Measurements from ENCODE around the gene SSMEM1.

GRCh38 chr7:130179631-130180030 lies 28.0 kb upstream of the SSMEM1 start:
- TF ChIP-seq CTCF (IDR thresholded peaks at IDR 0.05; ENCODE audit: low read length) (no peak), EZH2 (optimal IDR thresholded peaks at IDR 0.05; ENCODE audit: low read depth, low read length) (no peak), EZH2phosphoT487 (IDR thresholded peaks at IDR 0.05; ENCODE audit: low read length) (no peak)

Measured in MM.1S (cell line).